Right forelimb (tissue), 1 donor: ENCODE data around the gene NXNL2.
A peak's percentile ranks its signal among the peaks of the same experiment; 100 is the strongest.

Source experiments
- DNase-seq: peaks from one replicate; pipeline ENCODE4 v3.0.0-alpha.2; 2018

NXNL2 gene

DNA sequence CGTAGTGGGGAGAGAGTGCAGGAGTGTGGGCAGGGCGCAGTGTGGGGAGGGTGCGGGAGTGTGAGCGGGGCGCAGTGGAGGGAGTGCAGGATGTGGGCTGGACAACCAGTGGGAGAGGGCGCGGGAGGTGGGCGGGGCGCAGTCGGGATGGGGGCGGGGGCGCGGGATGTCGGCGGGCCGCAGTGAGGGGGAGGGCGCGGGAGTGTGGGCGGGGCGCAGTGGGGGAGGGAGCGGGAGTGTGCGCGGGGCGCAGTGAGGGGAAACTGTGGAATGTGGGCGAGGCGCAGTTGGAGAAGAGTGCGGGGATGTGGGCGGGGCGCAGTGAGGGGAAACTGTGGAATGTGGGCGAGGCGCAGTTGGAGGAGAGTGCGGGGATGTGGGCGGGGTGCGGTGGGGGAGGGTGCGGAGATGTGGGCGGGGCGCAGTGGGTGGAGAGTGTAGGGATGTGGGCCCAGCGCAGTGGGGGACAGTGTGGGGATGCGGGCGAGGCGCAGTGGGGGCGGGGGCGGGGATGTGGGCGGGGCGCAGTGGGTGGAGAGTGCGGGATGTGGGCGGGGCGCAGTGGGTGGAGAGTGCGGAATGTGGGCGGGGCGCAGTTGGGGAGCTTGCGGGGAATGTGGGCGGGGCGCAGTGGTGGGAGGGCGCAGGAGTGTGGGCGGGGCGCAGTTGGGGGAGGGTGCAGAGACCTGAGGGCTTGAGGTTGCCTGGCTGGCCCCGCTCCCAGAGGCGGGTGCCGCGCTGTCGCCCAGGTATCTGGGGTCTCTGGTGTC, at the start of gene NXNL2:
NXNL2 (plus strand) TSS at position 723 of the 770 bp plus-strand sequence. CDS start 257 bp downstream, outside the sequence.
- DNase-seq, result peak; percentile 88

DNA sequence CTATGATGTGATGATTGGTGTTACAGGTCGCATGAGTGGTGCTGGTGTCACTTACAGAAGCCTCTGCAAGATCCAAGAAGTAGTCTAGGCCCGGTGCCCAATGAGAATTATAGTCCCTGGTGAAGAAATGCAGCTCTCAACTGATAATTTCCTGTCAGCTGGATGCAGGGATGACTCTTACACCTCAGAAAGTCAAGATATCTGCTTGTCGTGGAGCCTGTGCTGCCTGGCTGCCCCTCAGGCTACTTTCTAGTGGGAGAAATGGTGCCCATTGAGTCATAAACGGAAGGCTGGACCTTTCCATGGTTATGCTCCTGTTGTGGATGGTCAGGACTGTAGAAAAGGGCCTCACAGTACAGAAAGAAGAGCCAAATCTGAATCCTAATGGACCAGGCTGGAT, 46.8 kb upstream of the NXNL2 start:
- no peak for DNase-seq

DNA sequence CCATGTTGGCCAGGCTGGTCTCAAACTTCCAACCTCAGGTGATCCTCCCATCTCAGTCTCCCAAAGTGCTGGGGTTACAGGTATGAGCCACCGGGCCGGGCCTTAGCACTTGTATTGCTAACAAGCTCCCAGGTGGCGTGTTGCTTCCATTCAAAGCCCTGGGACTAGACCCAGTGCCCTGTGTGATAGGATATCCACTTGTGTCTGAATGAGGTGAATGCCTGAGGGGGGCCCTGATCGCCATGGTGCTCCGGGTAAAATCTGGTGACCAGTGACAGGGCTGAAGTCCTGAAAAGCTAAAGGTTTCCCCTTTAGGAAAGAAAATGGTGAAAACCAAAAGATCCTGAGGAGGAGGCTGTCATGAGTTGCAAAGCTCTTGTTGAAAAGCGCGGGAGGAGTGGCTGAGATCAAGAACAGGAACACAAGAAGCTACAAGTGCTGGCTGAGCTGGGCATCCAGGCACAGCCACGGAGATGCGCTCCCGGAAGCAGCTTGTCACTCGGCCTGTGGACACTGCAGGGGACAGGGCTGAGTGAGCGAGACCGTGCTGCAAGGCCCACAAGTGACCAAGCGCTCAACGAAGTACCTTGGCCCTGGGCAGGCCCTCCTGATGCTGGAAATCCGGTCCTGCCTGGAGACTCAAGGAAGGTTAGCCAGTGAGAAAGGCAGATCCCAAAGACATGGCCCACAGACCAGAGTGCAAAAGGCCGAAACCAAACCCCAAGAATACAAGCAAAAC, 39.8 kb upstream of the NXNL2 start:
- no peak for DNase-seq

DNA sequence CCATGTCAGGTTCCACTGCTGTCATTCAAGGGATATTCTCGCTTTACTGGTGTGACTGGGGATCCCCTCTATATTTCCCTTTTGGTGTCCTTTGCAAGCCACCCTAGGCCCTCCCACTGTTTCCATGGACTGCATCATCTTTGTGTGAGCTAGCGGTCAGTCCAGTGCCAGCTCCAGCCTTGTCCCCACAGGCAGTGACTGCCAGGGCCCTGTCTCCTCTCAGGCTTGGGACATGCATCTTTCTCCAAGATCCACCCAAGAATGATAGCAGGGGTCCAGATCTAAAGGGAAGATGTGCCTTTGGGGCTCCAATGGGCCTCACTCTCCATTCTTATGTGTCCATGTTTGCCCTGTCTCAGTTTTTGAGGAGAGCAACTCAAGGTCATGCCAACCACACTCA, 37.8 kb upstream of the NXNL2 start:
- no peak for DNase-seq

DNA sequence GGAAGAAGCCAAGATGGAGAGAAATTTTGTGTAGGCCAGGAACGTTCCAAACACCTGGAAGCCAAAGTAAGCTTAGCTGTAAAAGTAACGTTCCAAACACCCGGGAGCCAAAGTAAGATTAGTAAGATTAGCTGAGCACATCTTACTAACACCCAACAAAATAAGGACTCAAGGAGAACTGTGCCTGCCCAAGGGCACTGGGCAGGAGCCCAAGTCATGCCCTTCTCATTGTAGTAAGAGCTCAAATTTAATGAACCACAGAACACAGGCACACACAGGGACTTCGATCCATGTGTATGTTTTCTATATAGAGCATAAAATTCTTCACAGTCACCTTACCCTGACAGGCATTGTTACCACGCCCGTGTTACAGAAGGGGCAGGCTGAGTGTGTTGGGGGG, 36.1 kb upstream of the NXNL2 start:
- DNase-seq, result no peak

DNA sequence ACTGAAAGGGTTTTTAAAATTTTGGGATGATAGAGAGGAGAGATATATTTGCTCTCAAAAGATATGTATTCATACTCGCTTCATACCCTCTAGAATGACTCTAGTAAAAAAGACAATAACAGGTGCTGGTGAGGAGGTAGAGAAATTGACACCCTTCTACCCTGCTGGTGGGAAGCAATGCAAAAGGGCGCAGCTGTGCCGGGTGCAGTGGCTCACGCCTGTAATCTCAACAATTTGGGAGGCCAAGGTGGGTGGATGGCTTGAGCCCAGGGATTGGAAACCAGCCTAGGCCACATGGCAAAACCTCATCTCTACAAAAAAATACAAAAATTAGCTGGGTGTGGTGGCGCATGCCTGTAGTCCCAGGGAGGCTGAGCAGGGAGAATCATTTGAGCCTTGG, 33.9 kb upstream of the NXNL2 start:
- no peak for DNase-seq

DNA sequence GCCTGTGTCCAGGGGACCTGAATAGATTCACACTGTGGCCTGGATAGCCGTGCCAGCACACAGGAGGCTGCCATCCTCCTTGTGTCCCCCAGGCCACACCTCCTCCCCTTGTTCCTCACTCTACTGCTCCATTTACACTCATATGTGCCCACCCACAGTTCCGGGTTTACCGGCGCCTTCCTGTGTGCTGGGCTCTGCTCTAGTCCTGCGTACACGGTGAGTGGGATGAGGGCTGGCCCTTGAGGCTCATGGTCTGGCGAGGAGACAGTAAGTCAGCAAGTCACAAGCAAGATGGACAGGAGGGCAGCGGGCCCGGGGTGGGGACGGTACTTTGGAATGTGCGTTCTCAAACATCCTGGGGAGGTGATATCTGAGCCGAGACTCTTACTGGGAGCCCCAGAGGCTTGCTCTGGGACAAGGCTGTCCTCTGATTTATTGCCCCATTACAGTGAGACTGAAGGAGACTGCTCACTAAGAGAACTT, 32.4 kb upstream of the NXNL2 start:
- DNase-seq, result no peak

DNA sequence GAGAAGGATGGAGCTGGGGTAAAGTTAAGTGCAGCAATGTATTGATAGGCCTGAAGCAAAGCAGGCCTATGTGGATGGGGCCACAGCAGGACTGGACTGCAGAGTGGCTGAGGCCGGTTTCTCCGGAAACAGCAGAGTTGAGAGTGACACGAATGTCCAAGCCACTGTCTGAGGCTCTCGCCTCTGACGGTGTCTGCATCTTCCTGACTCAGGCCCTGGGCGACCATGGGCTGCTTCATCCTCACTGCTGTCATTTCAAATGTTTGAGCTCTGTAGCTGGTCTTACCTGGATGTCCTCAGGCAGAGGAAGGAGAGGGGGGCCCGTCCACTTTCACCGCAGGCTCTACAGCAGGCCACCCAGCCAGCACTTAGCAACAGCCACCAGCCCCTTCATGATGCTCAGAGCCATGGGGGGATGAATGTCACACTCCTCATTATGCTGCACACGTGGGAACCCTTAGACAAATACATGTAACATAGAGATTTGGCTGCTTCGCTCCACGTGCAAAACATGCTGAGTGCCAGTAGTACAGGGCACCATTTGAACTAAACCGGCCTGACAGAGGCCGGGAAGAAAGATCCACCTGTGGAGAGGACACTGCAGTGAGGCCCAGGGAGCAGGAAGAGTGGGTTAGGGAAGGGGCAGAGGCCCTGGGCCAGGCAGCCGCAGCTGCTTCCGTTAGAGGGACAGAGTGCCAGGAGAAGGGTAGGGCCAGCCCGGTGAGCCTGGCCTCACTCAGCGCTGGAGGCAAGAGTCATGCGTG, 31.7 kb upstream of the NXNL2 start:
- DNase-seq, result no peak

DNA sequence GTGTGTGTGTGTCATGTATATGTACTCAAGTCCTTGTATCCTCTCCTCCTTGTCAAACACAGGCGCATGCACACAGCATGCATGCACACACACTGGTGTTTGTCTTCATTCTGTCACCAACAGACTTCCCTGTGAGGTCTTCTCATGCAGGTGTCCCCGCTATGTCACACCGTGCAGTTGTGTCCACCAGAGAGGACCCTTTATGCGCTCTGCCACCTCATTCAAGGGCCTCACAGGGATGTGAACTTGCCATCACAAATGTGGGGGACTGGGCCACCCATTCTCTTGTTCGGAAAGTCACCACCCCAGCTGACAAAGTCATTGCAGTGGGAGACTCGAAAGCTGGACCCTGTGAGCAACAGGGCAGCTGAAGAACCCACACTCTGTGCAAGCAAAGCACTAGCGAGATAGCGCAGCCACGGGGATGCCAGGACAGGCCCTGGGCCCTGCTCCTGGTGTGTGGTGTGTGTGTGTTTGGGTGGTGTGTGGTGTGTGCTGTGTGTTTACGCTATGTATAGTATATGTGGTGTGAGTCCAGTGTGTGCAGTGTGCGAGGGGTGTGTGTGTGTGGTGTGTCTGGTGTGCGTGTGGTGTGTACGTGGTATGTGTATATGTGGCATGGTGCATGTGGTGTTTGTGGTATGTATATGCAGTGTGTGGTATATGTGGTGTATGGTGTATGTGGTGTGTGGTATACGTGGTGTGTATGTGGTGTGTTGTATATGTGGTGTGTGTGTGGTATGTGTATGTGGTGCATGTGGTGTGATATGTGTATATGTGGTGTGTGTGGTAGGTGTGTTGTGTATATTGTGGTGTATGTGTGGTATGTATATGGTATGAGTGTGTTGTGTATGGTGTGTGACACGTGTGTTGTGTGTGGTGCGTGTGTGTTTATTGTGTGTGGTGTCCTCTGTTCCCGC, 30.9 kb upstream of the NXNL2 start:
- no peak for DNase-seq

DNA sequence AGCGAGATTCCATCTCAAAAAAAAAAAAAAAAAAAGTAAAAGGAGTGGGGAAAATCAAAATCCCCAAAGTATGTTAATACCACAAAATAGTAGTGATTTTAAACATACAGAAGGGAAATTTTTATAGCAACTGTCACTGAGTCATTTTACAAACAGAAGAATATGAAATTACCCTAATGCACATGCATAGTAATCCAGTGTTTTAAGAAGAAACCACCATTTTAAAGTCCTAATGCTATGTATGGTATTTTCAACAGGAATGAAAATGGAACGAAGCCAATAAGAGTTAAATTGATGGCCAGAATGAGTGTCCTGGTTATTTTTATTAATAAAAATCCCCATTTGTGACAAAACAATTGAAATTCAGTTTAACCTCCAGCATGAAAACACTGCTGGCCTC, 26.7 kb upstream of the NXNL2 start:
- no peak for DNase-seq

DNA sequence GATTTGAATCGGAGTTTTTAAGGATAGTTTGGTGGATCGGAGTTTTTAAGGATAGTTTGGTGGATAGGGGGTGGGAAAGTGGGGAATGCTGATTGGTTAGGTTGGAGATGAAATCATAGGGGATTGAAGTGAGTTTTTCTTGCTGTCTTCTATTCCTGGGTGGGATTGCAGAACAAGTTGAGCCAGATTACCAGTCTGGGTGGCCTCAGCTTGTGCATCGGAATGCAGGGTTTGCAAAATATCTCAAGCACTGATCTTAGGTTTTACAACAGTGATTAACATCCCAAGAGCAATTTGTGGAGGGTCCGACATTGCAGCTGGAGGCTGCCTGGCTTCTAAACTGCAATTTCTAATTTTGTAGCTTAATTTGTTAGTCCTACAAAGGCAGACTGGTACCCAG, 23.1 kb upstream of the NXNL2 start:
- DNase-seq, result no peak

DNA sequence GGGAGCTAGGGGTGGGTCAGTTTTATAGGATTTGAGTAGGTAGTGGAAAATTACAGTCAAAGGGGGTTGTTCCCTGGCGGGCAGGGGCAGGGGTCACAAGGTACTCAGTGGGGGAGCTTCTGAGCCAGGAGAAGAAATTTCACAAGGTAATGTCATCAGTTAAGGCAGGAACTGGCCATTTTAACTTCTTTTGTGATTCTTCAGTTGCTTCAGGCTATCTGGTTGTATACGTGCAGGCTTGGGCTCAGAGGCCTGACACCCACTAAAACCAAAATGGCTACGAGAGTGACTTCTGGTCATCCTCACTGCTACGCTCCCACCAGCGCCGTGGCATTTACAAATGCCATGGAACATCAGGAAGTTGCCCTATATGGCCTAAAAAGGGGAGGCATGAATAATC, 20.7 kb upstream of the NXNL2 start:
- DNase-seq, result no peak

DNA sequence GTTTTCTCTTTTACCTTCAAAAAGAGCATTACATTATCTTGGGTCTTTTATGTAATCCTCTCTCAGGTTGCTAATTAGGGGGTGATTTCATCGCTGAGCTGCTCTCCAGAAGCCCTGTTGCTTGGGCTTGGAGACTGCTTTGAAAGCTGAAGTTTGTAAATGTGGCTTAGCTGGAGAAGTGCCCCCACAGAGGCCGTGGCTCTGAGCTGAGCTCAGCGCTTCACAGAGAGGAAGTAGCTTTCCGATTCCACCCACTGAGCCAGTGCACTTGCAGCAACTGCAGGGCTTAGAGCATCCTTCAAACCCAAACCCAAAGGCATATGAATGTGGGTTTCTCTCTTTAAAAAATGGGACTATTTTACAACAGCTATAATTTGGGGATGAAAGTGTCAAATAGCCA, 13.7 kb upstream of the NXNL2 start:
- no peak for DNase-seq

DNA sequence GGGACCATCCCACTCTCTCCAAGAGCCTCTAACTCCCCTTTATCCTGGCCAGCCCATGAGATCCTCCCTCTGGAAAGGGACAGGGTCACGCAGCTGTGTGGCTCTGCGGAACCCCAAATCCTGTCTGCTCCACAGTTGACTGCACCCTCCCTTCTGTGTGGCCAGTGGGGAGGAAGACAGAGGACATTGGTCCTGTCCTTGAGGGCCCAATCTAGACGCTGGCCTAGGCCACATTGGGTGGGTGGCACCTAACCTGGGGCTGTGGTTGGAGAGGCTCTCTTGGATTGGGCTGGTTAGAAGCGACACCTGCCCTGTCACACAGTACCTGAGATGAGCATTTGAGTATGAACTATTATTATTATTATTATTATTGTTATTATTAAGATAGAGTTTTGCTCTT, 12.6 kb upstream of the NXNL2 start:
- no peak for DNase-seq

DNA sequence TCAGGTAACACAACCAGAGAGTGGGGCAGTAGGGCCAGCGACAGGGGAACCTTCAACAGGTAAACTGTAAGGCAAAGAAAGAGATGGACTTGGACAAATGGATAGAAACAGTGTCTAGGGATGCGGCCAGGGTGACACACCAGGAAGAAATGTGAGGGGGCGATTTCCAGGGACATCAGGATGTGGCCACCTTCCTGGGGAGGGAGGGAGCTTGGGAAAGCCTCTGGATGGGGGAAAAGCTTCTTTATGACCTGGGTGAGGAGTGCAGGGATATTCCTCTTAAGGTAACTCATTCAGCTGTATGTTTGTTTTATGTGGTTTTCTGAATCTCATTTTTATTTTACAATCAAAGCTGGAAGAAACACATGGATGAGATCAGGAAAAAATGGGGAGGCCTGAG, 11.9 kb upstream of the NXNL2 start:
- DNase-seq, result no peak

DNA sequence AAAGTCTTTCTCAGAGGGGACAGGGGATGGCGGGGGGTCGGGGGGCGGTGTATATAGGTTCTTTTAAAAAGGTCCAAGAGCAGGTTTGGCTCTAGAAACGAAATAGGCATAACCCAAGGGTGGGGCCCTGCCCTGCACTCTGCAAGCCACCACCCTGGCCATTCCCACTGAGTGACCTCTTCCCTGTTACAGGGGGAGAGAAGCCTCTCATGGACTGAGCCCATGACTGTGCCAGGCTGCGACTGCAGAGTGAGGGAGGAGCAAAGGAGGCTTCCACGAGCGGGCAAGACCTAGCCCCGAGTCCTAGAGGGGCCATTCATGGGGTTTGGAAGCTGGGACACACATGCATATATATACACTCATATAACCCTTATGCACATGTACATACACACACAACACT, 10.1 kb upstream of the NXNL2 start:
- DNase-seq, result no peak

DNA sequence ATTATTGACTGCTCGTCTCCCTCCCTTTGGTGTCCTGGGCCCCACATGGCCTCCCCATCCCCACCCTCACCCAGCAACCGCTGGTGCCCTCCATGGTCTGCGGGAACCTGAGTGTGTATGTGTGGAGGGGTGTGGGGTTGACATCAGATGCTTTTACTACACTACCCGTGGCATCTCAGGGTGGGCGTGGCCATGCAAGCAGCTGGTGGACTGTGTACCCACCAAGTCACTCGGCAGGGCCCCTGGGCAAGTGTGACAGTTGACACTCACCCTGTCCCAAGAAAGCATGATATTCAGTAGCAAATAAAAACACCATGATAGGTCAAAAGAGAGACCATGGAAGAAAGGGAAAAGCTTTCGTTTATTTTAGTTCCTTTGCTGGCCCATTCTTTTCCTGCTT, 7.4 kb upstream of the NXNL2 start:
- DNase-seq, result no peak

DNA sequence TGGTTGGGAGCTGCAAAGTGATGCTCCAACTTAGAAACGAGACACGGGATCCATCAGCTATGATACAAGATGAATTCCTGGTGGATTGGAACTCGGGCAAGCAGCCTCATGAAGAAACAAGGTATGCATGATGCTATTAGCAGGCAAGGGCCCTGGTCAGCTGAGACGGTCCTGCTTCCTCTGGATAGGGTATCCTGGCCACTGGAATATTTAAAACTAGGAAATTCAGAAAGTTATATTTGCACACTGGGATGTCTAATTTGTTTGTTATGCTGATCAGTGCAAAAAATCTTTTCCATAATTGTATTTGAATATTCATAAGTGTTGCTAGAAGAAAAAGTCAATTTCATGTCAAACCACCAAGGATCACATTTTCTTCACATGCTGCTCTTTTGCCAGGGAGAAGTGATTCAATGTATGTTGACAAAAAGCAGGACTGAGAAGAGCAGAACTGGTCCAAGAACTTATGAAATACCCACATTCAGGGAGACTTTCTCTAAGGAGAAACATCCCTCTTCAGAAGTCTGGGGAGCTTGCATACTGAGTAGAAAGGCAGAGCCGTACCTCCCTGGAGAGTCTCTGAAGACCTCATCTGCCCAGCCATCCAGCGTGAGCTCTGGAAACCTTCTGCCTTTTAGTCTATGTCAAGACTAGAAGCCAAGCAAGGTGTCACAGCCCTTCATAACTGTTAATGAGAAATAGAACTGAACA, 6.7 kb upstream of the NXNL2 start:
- DNase-seq, result no peak

DNA sequence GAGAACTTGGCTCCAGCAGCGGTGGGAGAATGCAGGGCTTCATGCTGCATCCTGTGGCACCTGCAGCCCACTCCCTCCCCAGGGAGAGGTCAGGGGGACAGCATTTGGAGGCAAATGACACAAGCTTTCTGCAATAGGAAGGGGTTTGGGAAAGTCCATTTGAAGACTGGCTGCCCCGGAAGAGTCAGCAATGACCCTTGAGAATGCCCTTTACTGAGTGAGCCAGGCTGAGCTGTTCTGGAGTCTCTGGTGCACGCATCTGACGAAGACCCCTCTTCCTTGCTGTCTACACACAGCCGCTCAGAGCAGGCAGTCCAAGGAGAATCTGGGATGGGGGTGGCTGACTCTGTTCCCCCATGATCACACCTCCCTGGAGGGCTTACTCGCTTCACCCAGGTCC, 5.5 kb upstream of the NXNL2 start:
- no peak for DNase-seq

DNA sequence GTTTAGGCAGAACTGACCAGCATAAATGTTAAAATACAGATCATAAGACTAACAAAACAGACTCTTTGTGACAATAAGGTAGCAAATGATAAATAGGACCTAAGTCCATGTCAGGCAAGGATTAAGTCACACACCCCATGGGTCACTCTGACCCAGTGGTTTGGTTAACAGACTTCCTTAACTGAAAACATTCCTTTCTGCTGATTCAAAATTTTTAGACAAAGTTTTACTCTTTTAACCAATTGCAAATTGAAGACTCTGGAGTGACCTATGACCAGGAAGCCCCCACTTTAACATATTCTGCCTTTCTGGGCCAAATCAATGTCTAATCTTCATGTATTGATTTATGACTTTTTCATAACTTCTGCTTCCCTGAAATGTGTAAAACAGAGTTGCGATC, 4.9 kb upstream of the NXNL2 start:
- no peak for DNase-seq

DNA sequence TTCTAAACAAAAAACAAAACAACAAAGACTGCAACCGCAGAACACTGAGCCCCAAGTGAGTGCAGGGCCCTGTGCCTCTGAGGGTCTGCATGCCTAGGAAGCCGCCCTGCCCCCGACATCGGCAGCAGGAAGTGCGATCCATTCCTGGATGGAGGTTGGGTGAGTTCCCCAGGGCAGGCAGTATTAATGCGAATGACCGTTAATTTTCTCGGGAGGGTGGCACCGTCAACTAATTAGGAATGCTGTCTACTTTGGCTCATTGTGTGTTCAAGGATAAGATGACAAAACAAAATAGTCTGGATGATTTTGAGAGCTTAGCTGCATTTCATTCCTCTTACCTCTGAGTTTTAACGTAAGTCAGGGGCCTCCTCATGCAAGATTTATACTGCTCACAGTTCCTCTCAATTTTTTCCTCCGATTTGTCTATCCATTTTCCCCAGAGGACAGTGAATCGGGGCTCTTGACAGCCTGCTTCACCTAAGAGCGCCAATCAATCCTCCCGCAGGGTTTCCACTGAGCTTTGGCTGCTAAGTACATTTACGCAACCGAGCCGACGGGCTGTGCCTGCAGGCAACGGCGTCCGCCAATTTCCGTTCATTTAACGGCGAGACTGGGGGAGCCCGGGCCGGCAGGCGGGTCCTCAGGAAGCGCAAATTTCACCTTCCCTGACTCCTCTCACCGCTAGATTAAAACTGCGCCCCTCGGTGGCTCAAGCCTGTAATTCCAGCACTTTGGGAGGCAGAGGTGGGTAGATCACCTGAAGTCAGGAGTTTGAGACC, 2.9 kb upstream of the NXNL2 start:
- peak; percentile 69 for DNase-seq
